ENCODE results near the gene SYTL5. TPM values are rescaled to one million over a fixed set of nuclear protein-coding genes. Genes with fewer than 3 reads are reported as not detected.
A peak's percentile ranks its signal among the peaks of the same experiment; 100 is the strongest.

The SYTL5 gene
- total RNA-seq, 1 donor from 2014 or later: 0.06 TPM

GRCh38 chrX:38127961-38128360 is 121.6 kb downstream of the SYTL5 start:
- no peak for DNase-seq (ENCODE audit: extremely low read depth, low read depth, low spot score)

DNA sequence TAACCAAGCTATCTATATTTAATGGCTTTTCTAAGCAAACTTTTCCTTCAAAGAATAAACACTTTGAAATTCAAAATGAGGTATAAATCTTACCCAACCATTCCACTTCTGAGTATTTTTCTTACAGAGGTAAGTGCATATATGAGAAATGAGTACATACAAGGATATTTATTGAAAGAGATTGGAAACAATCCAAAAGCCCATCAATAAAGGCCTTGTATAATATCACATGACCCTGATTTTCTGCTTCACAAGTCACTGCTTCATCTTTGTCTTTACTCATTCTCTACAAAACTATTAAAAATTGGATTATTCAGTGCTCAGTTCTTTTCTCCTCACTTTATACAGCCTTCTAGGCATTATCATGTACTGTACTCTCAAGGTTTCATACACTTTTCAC is 123.0 kb downstream of the SYTL5 start:
- DNase-seq (ENCODE audit: extremely low read depth, low read depth, low spot score): no peak

DNA sequence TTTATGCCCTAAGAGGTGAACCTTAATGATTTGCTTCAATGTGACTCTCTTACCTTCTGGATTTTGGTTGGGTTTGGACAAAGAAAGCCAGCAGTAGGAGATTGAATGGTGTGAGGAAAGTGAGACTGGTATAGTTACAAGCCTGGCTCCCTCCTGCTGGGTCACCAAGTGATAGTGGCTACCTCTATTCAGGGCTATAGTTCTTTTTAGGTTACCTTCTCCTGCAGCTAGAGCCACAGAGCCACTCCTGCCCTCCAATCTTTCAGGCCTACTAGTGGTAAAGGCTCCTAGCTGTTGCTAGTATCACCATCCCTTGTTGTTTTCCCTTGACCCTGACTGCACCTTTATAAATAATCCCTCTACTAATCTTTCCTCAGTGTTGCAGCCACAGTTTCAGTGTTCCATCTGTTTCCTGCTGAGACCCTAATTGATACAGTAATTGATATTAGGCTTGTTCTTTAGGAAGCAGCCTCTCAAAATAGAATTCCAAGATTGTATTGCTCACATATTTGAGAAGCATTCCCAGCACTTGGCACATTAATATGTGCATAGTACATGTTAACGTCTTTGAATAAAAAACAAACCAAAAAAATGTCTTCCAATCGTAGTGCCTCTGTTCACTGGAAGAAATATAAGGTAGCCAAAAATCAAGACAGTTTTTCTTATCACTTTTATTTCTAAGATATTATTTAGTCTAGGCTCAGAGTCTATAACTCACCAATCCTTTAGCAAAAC is 132.0 kb downstream of the SYTL5 start:
- no peak for DNase-seq (ENCODE audit: extremely low read depth, low read depth, low spot score)

GRCh38 chrX:38138900-38139299 is 132.5 kb downstream of the SYTL5 start:
- no peak for DNase-seq (ENCODE audit: extremely low read depth, low read depth, low spot score)

DNA sequence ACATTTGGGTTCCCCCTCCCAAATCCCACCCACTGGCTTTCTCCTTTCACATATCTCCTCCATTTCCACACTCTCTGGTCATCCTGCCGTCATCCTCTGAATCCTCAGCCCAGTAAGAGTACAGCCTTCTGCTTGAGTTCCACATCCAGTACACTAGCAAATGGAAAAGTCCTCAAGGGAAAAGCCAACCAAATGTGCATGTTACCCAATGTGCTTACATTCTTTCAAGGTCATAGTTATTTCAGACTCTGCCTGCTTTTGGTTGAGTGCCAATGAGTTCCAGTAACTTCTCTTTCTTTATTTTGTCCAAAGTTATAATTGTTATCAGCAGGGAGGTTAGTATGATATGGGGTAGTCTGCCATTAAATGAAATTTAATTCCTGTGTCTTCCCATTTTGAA is 136.3 kb downstream of the SYTL5 start:
- DNase-seq (ENCODE audit: extremely low read depth, low read depth, low spot score): no peak

DNA sequence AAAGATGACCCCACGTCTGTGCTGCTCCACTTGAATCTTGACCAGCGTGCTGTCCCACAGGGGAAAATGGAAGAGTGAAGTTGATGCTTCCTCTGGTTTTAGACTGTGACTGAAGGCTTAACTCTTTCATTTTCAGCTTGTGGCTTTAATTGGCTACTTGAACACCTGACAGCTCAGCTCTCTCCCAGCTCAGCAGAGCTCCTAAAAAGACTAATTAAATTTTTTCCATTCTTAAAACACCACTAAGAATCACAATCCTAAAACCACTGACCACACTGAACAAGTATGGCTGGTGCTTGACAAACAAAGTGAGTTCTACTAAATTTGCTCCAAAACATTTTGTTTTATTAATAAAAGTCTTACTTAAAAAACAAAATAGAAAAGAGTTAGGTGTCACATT is 142.7 kb downstream of the SYTL5 start:
- no peak for DNase-seq (ENCODE audit: extremely low read depth, low read depth, low spot score)

DNA sequence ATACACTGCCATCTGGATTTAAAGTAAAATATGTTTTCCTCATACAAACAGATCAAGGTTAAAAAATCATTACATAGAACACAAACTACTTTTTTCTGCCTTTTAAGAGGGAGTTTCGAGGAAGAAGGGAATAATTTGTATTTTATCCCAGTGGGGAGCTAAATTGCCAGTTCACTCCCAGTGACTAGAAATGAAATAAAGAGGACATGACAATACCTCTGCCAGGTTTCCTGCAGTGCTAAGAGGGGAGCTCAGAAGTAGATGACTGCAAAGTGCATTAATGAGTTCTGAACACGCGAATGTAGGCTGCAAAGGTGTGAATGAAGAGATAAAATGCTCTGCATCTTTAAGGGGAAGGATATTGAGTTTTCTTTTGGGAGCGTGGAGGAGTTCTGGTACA is 144.6 kb downstream of the SYTL5 start:
- no peak for DNase-seq (ENCODE audit: extremely low read depth, low read depth, low spot score)

DNA sequence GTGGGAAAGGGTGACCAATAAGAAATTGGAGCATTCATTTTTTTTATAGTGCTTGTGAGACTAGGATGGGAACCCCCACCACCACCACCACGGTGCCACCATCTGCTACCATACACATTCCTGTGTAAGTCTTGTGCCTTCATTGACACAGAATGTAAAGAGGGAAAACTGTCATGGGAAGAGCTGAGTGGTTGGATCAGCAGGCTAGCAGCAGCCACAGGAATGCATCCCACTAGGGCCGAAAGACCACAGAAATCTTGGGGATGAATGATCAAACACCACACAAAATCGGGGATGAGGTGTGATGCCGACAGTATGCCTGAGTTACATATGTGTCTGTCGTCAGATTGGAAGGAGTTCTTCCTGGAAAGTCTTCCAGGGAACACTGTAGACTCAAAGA is 145.1 kb downstream of the SYTL5 start:
- DNase-seq (ENCODE audit: extremely low read depth, low read depth, low spot score): no peak

DNA sequence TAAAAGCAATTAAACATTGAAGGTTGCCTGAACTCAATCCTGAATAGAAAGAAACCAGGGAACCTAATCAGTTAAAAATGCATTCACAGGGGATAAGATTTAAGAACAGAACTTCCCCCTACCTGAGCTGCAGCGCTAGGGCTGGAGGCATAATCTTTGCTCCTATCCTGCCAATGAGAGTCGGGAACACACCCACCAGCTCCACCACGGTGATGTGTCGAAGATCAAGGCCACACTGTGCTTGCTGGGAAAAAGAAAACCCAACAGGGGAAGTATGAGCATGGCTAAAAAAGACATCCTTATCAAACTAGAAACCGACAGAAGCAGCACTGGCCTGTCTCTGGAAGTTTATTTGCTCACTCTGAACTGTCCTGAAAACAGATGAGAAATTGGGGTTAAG is 148.0 kb downstream of the SYTL5 start:
- no peak for DNase-seq (ENCODE audit: extremely low read depth, low read depth, low spot score)

- no peak for DNase-seq (ENCODE audit: extremely low read depth, low read depth, low spot score)
Observed at GRCh38 chrX:38154818-38155217, 148.5 kb downstream of the SYTL5 start.

DNA sequence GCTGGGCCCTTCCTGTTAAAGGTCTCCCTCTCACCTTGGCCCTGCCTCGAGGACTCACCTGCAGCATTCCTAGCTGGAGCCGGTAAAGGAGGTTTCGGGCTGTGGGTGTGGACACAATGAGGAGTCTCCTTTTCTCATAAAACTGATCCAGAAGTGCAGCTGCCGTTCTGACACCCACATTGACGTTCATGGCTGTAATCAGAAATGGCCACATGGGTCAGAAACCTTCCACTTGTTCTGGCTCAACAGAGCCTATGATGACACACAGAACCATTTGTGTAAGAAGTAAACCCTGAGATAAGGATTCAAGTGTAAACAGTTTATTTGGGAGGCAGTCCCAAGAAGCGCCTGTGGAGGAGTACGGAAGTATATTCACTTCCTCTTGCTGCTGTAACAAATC is 150.5 kb downstream of the SYTL5 start:
- DNase-seq (ENCODE audit: extremely low read depth, low read depth, low spot score): no peak

GRCh38 chrX:38163193-38163592 is 156.8 kb downstream of the SYTL5 start:
- no peak for DNase-seq (ENCODE audit: extremely low read depth, low read depth, low spot score)

- DNase-seq (ENCODE audit: extremely low read depth, low read depth, low spot score): no peak
Observed at GRCh38 chrX:38165023-38165422, 158.7 kb downstream of the SYTL5 start.

DNA sequence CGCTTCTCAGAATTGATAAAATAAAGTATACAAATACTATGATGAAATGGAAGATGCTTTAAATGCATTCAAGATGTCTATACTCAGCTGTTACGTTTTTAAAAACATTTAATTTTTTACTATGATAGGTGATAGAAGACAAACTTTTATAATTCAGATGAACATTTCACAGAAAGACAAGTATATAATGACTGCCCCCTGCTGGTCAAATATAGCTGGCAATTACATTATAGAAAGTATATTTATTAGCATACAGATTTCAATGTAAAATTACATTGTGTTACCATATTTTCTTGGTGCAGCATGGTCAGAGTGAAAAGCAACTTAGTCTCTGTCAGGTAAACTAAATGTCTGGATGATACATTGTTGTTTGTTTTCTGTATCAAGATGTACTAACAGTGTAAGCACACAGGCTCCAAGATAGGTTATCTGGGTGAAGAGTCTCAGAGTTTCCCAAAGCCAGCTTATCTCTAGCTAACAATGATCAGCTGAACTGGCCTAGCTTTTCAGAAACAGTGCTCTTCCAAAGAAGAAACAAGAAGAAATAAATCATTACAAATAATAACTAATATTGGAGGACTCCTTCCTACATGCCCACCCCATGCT is 160.2 kb downstream of the SYTL5 start:
- DNase-seq (ENCODE audit: extremely low read depth, low read depth, low spot score): peak; percentile 4

- no peak for DNase-seq (ENCODE audit: extremely low read depth, low read depth, low spot score)
Observed at GRCh38 chrX:38170556-38170955, 164.2 kb downstream of the SYTL5 start.

DNA sequence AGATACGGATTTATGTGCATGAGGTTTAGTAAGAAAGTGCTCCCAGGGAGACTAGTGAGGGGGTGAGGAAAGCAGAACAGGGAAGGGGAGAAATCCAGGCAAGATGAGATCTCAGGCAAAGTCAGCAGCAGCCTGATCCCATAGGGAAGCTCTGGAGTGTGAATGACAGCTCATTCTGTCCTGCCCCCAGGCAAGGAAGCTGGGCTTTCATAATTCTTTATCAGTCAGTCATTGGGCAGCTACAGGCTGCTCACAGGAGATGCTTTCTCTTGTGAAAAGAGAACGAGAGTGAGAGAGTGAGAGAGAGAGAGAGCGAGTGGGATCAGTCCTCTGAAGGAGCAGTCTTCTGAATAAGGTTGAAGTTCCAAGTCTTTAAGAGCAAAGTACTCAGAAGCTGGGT is 166.2 kb downstream of the SYTL5 start:
- no peak for DNase-seq (ENCODE audit: extremely low read depth, low read depth, low spot score)

- DNase-seq (ENCODE audit: extremely low read depth, low read depth, low spot score): no peak
Observed at GRCh38 chrX:38175139-38175538, 168.8 kb downstream of the SYTL5 start.

- no peak for DNase-seq (ENCODE audit: extremely low read depth, low read depth, low spot score)
Observed at GRCh38 chrX:38178396-38178795, 172.0 kb downstream of the SYTL5 start.

Other genes with a start within 250 kb of the SYTL5 start
- not detected in 2 replicates for gene CYBB, start 226.5 kb upstream of the SYTL5 start, total RNA-seq
- gene DYNLT3, start 159.0 kb upstream of the SYTL5 start, total RNA-seq: 28.4 and 29.0 TPM in 2 replicates
- gene SRPX, start 214.3 kb downstream of the SYTL5 start, total RNA-seq: 147 and 267 TPM in 2 replicates

All from glomerular endothelial cell (primary cell).